ENCODE data around the gene RINL.
"Not testable (repeated sequence)": the region's sequence is repeated elsewhere in the genome, so short reads cannot be mapped to it uniquely, and the experiment has no call there.

RINL gene

GRCh38 chr19:38831142-38831605 is 46.9 kb downstream of the RINL start:
- no peak for DNase-seq

DNA sequence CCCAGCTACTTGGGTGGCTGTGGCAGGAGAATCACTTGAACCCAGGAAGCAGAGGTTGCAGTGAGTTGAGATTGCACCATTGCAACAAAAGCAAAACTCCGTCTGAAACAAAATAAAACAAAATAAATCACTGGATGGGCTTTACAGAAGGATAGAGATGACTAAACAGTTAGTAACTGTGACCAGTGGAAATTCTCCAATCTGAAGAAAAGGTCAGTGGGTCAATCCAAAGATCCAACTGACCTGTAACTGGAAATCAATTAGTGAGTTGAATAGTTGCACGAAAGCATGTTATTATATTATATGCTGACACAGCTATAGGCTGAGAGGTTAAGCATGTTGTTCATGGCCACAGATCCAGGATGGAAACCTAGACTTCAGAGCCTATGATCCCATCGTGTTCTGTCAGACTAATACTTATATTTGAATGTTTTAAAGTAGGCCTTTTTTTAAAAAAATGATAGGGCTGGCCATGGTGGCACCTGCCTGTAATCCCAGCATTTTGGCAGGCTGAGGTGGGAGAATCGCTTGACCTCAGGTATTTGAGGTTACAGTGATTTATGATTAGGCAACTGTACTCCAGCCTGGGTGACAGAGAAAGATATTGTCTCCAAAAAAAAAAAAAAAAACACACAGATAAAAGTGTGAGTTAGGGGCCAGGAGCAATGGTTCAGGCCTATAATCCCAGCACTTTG is 47.9 kb downstream of the RINL start:
- DNase-seq: no peak

GRCh38 chr19:38829203-38829602 is 48.9 kb downstream of the RINL start:
- DNase-seq: not testable (repeated sequence)

DNA sequence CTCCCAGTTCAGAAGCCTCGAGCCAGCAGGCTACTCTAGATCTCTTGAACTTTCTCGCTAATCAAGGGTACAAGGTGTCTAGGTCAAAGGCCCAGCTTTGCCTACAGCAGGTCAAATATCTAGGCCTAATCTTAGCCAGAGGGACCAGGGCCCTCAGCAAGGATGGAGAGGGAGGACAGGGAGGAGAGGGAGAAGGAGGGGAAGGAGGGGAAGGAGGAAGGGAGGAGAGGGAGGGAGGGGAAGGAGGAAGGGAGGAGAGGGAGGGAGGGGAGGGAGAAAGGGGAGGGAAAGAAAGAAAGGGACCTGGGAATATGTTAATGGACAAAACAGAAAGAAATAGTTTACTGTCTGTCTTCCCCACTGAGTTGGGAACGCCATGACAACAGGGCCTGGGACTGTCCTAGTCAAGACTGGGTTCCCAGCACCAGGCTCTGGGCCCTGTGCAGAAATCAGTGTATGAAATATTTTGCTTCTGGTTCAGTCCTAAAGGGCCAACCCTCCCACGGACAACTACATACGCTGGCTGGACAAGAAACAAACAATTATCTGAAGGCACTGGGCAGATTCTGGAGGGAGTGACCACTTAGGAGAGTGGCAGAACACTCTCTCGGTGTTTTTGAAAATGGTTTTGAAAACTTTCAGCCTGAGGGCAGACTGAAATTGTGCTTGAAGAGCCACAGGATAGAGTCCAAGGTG is 51.1 kb downstream of the RINL start:
- DNase-seq: no peak

DNA sequence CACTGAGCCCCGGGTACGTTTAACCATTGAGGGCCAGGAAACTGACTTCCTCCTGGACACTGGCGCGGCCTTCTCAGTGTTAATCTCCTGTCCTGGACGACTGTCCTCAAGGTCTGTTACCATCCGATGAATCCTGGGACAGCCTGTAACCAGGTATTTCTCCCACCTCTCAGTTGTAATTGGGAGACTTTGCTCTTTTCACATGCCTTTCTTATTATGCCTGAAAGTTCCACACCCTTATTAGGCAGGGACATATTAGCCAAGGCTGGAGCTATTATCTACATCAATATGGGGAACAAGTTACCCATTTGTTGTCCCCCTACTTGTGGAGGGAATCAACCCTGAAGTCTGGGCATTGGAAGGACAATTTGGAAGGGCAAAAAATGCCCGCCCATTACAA is 52.1 kb downstream of the RINL start:
- not testable (repeated sequence) for DNase-seq

DNA sequence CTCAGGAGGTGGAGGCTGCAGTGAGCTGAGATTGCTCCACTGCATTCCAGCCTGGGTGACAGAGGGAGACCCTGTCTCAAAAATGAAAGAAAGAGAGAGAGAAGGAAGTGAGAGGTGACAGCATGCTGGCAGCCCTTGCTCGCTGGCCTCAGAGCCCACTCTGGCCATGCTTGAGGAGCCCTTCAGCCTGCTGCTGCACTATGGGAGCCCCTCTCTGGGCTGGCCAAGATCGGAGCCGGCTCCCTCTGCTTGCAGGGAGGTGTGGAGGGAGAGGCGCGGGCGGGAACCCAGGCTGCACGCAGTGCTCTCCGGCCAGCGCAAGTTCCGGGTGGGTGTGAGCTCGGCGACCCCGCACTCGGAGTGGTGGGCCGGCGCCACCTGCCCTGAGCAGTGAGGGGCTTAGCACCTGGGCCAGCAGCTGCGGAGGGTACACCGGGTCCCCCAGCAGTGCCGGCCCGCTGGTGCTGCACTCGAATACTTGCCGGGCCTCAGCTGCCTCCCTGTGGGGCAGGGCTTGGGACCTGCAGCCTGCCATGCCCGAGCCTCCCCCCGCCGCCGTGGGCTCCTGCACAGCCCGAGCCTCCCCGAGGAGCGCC is 56.7 kb downstream of the RINL start:
- DNase-seq: not testable (repeated sequence)

DNA sequence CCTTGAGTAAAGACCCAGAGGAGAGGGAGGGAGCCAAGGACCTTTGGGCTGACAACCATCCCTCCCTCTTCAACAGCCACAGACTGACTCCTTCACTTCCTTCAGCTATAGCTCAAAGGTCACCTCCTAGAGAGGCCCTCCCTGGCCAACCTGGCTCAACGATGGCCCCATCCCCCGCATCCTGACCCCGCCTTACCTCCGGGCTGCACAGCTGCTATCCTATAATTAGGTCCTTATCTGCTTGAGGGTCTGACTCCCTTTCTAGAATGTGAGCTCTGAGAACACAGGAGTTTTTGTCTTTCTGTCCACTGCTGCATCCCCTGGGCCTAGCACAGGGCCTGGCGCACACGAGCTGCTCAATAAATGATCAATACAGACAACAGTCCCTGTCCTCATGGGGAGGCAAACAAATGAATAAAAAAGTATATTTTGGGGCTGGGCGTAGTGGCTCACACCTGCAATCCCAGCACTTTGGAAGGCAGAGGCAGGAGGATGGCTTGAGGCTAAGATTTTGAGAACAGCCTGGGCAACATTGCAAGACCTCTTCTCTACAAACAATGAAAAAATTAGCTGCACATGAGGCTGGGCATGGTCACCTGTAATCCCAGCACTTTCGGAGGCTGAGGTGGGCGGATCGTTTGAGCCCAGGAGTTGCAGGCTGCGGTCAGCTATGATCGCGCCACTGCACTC is 58.7 kb downstream of the RINL start:
- no peak for DNase-seq
